Measurements from ENCODE around the gene ARHGAP4. TPM values are rescaled to one million over a fixed set of nuclear protein-coding genes. Genes with fewer than 3 reads are reported as not detected.

Gene ARHGAP4
- total and polyA plus RNA-seq, 2 donors (not counting 3 experiments of a cell fraction or from before 2014, with no cell fraction given) = 20.9 to 33.3 TPM

DNA sequence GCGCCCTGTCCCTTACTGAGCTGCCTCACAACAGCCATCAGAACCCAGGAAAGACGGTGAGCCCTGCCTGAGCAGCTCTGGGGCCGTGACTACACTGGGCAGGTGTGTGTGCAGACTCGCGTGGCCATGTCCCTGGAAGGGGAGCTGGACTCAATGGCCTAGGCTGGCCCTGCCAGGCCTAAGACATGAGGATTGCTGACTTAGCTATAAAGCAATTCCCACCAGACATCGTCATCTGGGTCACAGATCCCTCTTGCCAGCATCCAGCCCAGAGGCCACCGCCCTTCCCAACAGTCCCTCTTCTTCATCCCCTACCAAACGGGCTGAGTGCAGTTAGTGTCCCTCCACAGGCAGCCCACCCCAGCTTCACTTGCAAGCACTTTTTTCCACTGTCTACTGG is 5.1 kb upstream of the ARHGAP4 start:
- H3K9ac ChIP-seq (replicated peaks; ENCODE audit: extremely low read depth, insufficient read depth, low read length) = no peak overlapping the region
- no peak overlapping the region for H3K27ac ChIP-seq (ENCODE audit: insufficient read depth, low read depth, low read length)
- peaks cover 22% of the 10 kb centered on the region for H3K4me1 ChIP-seq (ENCODE audit: control insufficient read depth, extremely low read depth, insufficient read depth, low read length)
- ChIA-PET CTCF (interaction anchor here (2.2 kb wide), 1 partner anchor 16 kb away, joined by 10 read pairs; no protein-coding TSS in a partner anchor), POLR2A (no interaction called here)
- TF ChIP-seq MYC (IDR thresholded peaks at IDR 0.05; ENCODE audit: low read depth, low read length) (no peak), MAX (IDR thresholded peaks at IDR 0.05; ENCODE audit: insufficient read depth, insufficient read length) (no peak), POLR2AphosphoS5 (IDR thresholded peaks at IDR 0.05; ENCODE audit: insufficient read depth, low read depth, low read length) (no peak), FOS (IDR thresholded peaks at IDR 0.05; ENCODE audit: borderline replicate concordance, insufficient read depth, low read length) (no peak), JUN (IDR thresholded peaks at IDR 0.05; ENCODE audit: borderline replicate concordance, insufficient read depth, insufficient read length, low read depth) (no peak), EZH2 (IDR thresholded peaks at IDR 0.05; ENCODE audit: borderline replicate concordance, low read depth, low read length, severe bottlenecking) (no peak), GATA2 (IDR thresholded peaks at IDR 0.05; ENCODE audit: insufficient read depth, insufficient read length, low read depth, low read length) (no peak), POLR2A (IDR thresholded peaks at IDR 0.05; ENCODE audit: low read depth, low read length) (no peak)
- TF ChIP-seq, protein P1, sequence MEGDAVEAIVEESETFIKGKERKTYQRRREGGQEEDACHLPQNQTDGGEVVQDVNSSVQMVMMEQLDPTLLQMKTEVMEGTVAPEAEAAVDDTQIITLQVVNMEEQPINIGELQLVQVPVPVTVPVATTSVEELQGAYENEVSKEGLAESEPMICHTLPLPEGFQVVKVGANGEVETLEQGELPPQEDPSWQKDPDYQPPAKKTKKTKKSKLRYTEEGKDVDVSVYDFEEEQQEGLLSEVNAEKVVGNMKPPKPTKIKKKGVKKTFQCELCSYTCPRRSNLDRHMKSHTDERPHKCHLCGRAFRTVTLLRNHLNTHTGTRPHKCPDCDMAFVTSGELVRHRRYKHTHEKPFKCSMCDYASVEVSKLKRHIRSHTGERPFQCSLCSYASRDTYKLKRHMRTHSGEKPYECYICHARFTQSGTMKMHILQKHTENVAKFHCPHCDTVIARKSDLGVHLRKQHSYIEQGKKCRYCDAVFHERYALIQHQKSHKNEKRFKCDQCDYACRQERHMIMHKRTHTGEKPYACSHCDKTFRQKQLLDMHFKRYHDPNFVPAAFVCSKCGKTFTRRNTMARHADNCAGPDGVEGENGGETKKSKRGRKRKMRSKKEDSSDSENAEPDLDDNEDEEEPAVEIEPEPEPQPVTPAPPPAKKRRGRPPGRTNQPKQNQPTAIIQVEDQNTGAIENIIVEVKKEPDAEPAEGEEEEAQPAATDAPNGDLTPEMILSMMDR (IDR thresholded peaks at IDR 0.05; ENCODE audit: extremely low read depth in 1 of 2, insufficient read depth in 1 of 2, low read depth in 1 of 2, low read length in 2 of 2) = no peak
- H3K36me3 ChIP-seq (ENCODE audit: control insufficient read depth in 2 of 2, extremely low read depth in 1 of 2, insufficient read depth in 2 of 2, low read length in 2 of 2) = peaks cover 0 to 14% of the 10 kb centered on the region in 2 experiments
- dilution Hi-C loops (cut with MboI; ENCODE audit: extremely low pct_ligation_motif_present, low sequenced_read_pairs) (no loop called here), intact Hi-C loops (cut with micrococcal nuclease) (no loop called here)
- DNase-seq (ENCODE audit: low read depth, low spot score) = no peak
- H3K27me3 ChIP-seq (ENCODE audit: control insufficient read depth in 2 of 2, insufficient read depth in 2 of 2, low read length in 2 of 2) = no peaks in the 10 kb centered on the region
- BruUV-seq (replicated peaks) = no TSS peak
- no peak overlapping the region for H3K4me3 ChIP-seq (replicated peaks in 1 of 3; ENCODE audit: insufficient read depth in 1 of 3, low read depth in 1 of 3, low read length in 3 of 3)
- H3K9me1 ChIP-seq (replicated peaks; ENCODE audit: control insufficient read depth, extremely low read depth, insufficient read depth, low read length) = no peaks in the 10 kb centered on the region
- no peaks in the 10 kb centered on the region for H4K20me1 ChIP-seq (replicated peaks; ENCODE audit: control insufficient read depth, extremely low read depth, insufficient read depth, low read length)
- no peak overlapping the region for H2AFZ ChIP-seq (ENCODE audit: low read depth, low read length)
- no peak for FAIRE-seq
- peaks cover 28% of the 10 kb centered on the region for H3K79me2 ChIP-seq (ENCODE audit: control insufficient read depth, insufficient read depth, low read length)
- H3K9me3 ChIP-seq (replicated peaks; ENCODE audit: control insufficient read depth, insufficient read depth, low read length) = no peaks in the 10 kb centered on the region
- no peak overlapping the region for H3K4me2 ChIP-seq (ENCODE audit: insufficient read depth, low read length)

Data from endothelial cell of umbilical vein (primary cell).